Fibroblast of the aortic adventitia (primary cell): ENCODE measurements around the gene CDH13. TPM values are rescaled to one million over a fixed set of nuclear protein-coding genes. Genes with fewer than 3 reads are reported as not detected.

Experiments used
- DNase-seq: peaks from one replicate; pipeline ENCODE4 v3.0.0-alpha.2; 2010; ENCODE audit warnings: low read depth
- H3K4me3 ChIP-seq: 2 replicates; pipeline ENCODE4 v1.5.1; 2011; ENCODE audit warnings: low read depth, mild to moderate bottlenecking, control low read depth, low read length, moderate library complexity
- total RNA-seq: library from RNA; depleted of rRNA; stranded (reverse); fragments of >200 nt; gene quantifications from 2 replicates; pipeline ENCODE4 v1.2.3, GENCODE V29; 2012; ENCODE audit warnings: low replicate concordance
- TF ChIP-seq, protein P1 (sequence below): IDR thresholded peaks from 2 replicates; pipeline ENCODE4 v1.5.1; 2011; ENCODE audit warnings: mild to moderate bottlenecking, low read length, control low read depth, inconsistent platforms; ENCODE audit not compliant: insufficient read depth

Gene CDH13
- total RNA-seq, 1 donor, result 55.7 TPM

GRCh38 chr16:83818276-83818675, 1191.5 kb downstream of the CDH13 start:
- DNase-seq, result no peak
- TF ChIP-seq, protein P1, sequence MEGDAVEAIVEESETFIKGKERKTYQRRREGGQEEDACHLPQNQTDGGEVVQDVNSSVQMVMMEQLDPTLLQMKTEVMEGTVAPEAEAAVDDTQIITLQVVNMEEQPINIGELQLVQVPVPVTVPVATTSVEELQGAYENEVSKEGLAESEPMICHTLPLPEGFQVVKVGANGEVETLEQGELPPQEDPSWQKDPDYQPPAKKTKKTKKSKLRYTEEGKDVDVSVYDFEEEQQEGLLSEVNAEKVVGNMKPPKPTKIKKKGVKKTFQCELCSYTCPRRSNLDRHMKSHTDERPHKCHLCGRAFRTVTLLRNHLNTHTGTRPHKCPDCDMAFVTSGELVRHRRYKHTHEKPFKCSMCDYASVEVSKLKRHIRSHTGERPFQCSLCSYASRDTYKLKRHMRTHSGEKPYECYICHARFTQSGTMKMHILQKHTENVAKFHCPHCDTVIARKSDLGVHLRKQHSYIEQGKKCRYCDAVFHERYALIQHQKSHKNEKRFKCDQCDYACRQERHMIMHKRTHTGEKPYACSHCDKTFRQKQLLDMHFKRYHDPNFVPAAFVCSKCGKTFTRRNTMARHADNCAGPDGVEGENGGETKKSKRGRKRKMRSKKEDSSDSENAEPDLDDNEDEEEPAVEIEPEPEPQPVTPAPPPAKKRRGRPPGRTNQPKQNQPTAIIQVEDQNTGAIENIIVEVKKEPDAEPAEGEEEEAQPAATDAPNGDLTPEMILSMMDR, result no peak
- no peak overlapping the region for H3K4me3 ChIP-seq

GRCh38 chr16:83819361-83819760, 1192.6 kb downstream of the CDH13 start:
- H3K4me3 ChIP-seq, result no peak overlapping the region
- TF ChIP-seq, protein P1, result no peak
- no peak for DNase-seq

GRCh38 chr16:83826146-83826913, 1199.6 kb downstream of the CDH13 start:
- peak; percentile 91 for DNase-seq
- H3K4me3 ChIP-seq, result no peak overlapping the region
- TF ChIP-seq, protein P1, result peak; percentile 94

DNA sequence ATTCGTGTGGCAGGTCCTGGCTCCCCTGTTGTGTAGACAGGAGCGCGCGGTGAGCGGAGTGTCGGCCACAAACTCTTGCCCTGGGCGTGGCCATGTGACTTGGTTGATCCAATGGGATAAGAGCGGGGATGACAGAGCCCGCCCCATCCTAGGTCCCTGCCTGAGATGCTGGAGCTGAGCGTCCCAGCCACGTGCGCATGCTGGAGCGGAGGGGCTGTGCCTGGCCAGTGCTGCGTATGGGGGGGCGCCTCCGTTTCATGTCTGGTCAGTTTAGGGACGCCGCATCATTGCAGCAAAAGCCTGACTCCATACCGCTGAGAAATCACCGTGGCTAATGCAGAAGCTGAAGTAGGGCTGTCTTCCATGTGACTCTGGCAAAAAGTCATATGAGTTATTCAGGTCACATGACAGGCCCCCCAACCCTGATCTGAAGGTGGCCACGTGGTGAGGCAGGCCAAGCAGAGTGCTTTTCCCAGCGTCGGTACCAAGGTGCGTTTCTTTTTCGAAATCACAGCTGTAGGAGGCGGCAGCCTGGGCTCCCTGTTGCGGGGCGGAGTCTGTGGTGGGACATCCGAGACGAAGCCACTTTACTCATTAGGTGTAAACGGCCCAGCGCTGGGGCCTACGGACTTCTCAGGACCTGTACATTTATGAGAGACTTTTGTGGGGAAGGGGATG, 1203.5 kb downstream of the CDH13 start:
- no peak for DNase-seq
- TF ChIP-seq, protein P1, result no peak
- H3K4me3 ChIP-seq, result no peak overlapping the region

DNA sequence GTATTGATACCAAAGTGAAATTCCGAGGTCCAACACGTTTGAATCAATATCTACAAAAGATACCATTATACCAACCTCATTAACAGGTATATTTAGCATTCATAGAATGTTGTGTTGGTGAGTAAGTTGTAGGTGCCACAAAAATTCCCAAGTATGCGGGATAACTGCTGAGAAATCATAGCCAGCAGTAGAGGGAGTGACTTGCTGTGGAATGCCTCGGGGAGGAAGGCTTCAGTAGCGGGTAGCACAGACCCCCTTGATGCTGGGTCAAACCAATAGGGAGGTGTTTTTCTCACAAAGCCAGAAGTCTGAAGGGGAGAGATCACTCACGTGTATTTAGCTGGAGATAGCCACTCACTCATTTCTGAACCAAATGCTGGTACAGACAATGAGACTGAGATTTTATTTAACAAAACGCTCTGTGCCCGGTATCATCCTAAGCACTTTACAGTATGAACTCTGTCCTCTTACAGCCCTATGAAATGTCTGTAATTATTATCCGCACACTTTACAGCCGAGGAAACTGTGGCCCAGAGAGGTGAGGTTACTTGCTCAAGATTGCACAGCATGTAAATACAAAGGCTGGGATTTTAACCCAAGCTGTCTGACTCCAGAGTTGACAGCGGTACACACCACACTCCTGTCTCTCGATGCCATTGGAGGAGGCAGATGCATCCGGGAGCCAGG, 1204.1 kb downstream of the CDH13 start:
- TF ChIP-seq, protein P1, result no peak
- H3K4me3 ChIP-seq, result no peak overlapping the region
- DNase-seq, result no peak

GRCh38 chr16:83831456-83831987, 1204.8 kb downstream of the CDH13 start:
- no peak overlapping the region for H3K4me3 ChIP-seq
- TF ChIP-seq, protein P1, result no peak
- no peak for DNase-seq
